K562 treated with DMSO at 1 percent for 4 hours (cell line): ENCODE results near the gene SNRPE. TPM values are rescaled to one million over a fixed set of nuclear protein-coding genes. Genes with fewer than 3 reads are reported as not detected.

Experiments
- total RNA-seq: library from RNA; unstranded; fragments of 300-600 nt; gene quantifications from 2 replicates; pipeline ENCODE4 v1.2.3, GENCODE V29; 2022; ENCODE audit not compliant: insufficient read depth

Gene SNRPE
- 92.7 and 138 TPM in 2 replicates for total RNA-seq

DNA sequence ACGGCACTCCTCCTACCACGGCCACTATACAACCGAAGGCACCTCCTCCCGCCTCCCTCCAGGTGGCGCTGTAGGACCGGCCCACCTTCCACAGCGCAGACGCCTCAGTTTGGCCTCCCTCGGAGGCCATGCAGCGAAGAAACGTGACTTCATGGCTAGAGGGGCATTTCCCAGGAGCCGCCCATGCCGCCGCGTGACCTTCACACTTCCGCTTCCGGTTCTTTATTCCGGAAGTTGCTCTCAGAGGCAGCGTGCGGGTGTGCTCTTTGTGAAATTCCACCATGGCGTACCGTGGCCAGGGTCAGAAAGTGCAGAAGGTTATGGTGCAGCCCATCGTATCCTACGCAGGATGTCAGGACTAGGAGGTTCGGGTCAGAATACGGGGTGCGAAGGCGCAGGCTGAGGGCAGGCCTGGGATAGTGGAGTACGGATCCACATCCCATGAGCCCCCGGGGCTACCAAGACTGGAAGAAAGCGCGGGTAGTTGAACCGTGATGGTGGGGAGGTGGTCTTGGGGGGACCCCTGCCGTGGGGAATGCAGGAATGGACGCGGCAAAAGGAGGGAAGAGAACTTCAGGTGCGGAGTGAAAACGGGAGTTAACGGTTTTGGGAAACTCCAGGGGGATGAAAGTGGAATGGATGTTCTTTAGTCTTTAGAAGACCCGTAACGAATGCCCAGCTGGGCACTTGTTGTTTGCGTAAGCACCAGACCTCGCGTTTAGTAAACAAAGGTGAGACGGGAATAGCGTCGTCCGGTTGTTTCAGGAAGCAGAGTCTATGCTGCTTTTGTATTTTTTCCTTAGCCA, at the start of gene SNRPE:
SNRPE (plus strand) TSS at position 221 of the 806 bp plus-strand sequence; CDS start at position 282, 61 bp downstream.

Other genes starting within 250 kb of the SNRPE start
- 12.7 and 14.8 TPM in 2 replicates for gene ATP2B4, start 234.8 kb upstream of the SNRPE start, total RNA-seq
- not detected in 2 replicates for gene LAX1, start 96.4 kb upstream of the SNRPE start, total RNA-seq
- 1.2 and 3.7 TPM in 2 replicates for gene ZBED6, start 66.0 kb upstream of the SNRPE start, total RNA-seq
- 63.6 and 74.8 TPM in 2 replicates for gene ZC3H11A, start 66.0 kb upstream of the SNRPE start, total RNA-seq
- gene SOX13, start 211.5 kb downstream of the SNRPE start, total RNA-seq: not detected in 2 replicates